KMS-11 (cell line): ENCODE measurements around the gene LTN1.
"Not testable (repeated sequence)": the region's sequence is repeated elsewhere in the genome, so short reads cannot be mapped to it uniquely, and the experiment has no call there.

Experiments
- H2AFZ ChIP-seq: fragments of 200-600 bp; sonication (generic); 2 replicates; pipeline ENCODE4 v1.6.1; 2016; ENCODE audit warnings: antibody characterized with exemption, mixed run types, low read depth
- H3K27ac ChIP-seq: fragments of 200-600 bp; sonication (generic); 2 replicates; pipeline ENCODE4 v1.6.1; 2016; ENCODE audit warnings: mild to moderate bottlenecking, mixed run types
- H3K27me3 ChIP-seq: fragments of 200-600 bp; sonication (generic); 2 replicates; pipeline ENCODE4 v1.6.1; 2017; ENCODE audit warnings: mild to moderate bottlenecking, low read depth, mixed run types, moderate library complexity; ENCODE audit not compliant: insufficient read depth
- H3K36me3 ChIP-seq: fragments of 200-600 bp; sonication (generic); 2 replicates; pipeline ENCODE4 v1.6.1; 2017; ENCODE audit warnings: mild to moderate bottlenecking, mixed run types; ENCODE audit not compliant: insufficient read depth
- H3K4me1 ChIP-seq: fragments of 200-600 bp; sonication (generic); 2 replicates; pipeline ENCODE4 v1.6.1; 2016; ENCODE audit warnings: mild to moderate bottlenecking, low read depth, mixed run types; ENCODE audit not compliant: poor library complexity, severe bottlenecking
- H3K4me2 ChIP-seq: fragments of 200-600 bp; sonication (generic); 2 replicates; pipeline ENCODE4 v1.7.0; 2016; ENCODE audit warnings: mild to moderate bottlenecking, mixed run types
- H3K4me3 ChIP-seq: fragments of 200-600 bp; sonication (generic); IDR thresholded peaks from 2 replicates; pipeline ENCODE4 v1.6.1; 2017; ENCODE audit warnings: low read depth, low read length, mixed read lengths; ENCODE audit not compliant: insufficient read depth
- H3K79me2 ChIP-seq: fragments of 200-600 bp; sonication (generic); 2 replicates; pipeline ENCODE4 v1.6.1; 2016; ENCODE audit warnings: low read depth, mixed run types; ENCODE audit not compliant: insufficient read depth
- H3K9ac ChIP-seq: fragments of 200-600 bp; sonication (generic); 2 replicates; pipeline ENCODE4 v1.6.1; 2016; ENCODE audit warnings: mild to moderate bottlenecking, mixed run types
- H4K20me1 ChIP-seq: fragments of 200-600 bp; sonication (generic); 2 replicates; pipeline ENCODE4 v1.6.1; 2016; ENCODE audit warnings: mild to moderate bottlenecking, mixed run types; ENCODE audit not compliant: insufficient read depth
- TF ChIP-seq, protein P1 (sequence below): fragments of 200-600 bp; sonication (generic); conservative IDR thresholded peaks from 2 replicates; pipeline ENCODE4 v1.6.1; 2017; ENCODE audit warnings: low read depth, mild to moderate bottlenecking, antibody characterized with exemption, low read length, moderate library complexity, mixed read lengths

Gene LTN1

DNA sequence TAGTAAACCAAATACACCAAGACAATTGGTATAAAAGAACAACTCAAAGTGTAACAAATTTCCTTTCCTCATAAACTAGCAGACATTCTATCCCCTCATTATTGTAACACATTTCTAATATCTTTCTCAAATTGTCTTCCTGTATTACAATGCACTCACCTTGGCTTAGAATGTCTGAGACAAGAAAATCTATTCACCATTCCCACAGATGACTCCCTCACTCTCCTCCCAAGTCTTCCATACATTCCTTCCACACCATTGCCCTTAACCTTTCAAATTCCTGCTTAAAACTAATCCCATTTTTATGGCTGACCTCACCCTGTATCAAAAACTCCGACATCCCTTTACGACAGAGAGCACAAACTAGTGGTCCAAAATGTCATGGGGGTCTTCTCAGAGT lies 56.0 kb downstream of the LTN1 start:
- Histone ChIP-seq H3K9ac (no peak overlapping the region), H3K79me2 (no peaks in the 10 kb centered on the region), H3K27ac (no peak overlapping the region), H3K4me2 (no peak overlapping the region), H3K4me1 (peaks cover 22% of the 10 kb centered on the region), H3K27me3 (no peaks in the 10 kb centered on the region), H2AFZ (no peak overlapping the region), H3K4me3 (no peak overlapping the region), H3K36me3 (no peaks in the 10 kb centered on the region), H4K20me1 (no peaks in the 10 kb centered on the region)
- TF ChIP-seq, protein P1, sequence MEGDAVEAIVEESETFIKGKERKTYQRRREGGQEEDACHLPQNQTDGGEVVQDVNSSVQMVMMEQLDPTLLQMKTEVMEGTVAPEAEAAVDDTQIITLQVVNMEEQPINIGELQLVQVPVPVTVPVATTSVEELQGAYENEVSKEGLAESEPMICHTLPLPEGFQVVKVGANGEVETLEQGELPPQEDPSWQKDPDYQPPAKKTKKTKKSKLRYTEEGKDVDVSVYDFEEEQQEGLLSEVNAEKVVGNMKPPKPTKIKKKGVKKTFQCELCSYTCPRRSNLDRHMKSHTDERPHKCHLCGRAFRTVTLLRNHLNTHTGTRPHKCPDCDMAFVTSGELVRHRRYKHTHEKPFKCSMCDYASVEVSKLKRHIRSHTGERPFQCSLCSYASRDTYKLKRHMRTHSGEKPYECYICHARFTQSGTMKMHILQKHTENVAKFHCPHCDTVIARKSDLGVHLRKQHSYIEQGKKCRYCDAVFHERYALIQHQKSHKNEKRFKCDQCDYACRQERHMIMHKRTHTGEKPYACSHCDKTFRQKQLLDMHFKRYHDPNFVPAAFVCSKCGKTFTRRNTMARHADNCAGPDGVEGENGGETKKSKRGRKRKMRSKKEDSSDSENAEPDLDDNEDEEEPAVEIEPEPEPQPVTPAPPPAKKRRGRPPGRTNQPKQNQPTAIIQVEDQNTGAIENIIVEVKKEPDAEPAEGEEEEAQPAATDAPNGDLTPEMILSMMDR: no peak

DNA sequence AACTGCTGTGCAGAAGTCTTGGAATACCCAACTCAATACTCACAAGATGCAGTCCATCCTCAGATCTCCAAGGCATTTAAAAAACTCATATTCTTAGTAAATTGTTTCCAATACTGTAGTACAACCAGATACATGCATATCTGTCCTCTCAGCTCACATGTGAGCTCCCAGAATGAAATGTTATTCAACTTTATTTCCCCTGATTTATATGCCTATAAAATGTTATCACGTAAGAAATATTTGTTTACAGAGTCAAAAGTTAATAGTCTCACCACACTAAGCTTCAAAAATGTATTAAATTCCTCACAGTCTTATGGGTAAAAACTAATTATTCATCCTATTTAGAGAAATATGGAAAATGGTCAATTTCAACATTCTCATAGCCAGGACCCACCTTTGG lies 56.6 kb downstream of the LTN1 start:
- H3K27ac ChIP-seq: no peak overlapping the region
- H3K4me3 ChIP-seq: no peak overlapping the region
- no peaks in the 10 kb centered on the region for H3K27me3 ChIP-seq
- no peaks in the 10 kb centered on the region for H3K36me3 ChIP-seq
- no peak overlapping the region for H2AFZ ChIP-seq
- TF ChIP-seq, protein P1: no peak
- no peak overlapping the region for H3K9ac ChIP-seq
- H4K20me1 ChIP-seq: no peaks in the 10 kb centered on the region
- H3K4me1 ChIP-seq: peaks cover 29% of the 10 kb centered on the region
- H3K79me2 ChIP-seq: no peaks in the 10 kb centered on the region
- H3K4me2 ChIP-seq: no peak overlapping the region

DNA sequence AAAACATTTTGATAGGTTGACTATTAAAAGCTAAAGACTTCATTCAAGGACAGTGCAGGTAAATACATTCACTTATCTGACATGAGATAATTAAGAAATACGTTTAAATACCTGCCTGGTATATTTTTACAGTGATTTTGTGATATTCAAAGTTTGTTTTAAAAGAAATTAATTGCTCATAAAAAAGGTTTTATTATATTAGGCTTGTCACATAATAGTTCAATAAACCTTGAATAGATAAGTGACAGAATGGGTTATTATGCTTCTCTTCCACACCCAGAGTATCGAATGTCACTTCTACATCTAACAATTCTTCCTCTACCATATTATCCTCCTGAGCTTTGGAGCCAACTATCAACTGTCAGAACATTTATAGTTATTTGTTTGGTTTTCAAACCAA lies 60.0 kb downstream of the LTN1 start:
- H3K79me2 ChIP-seq: no peaks in the 10 kb centered on the region
- no peaks in the 10 kb centered on the region for H3K27me3 ChIP-seq
- peak overlapping the region; percentile 38; the same call in 1 of the 2 replicates for H3K27ac ChIP-seq
- H4K20me1 ChIP-seq: no peaks in the 10 kb centered on the region
- no peak overlapping the region for H3K4me3 ChIP-seq
- H3K36me3 ChIP-seq: no peaks in the 10 kb centered on the region
- H3K9ac ChIP-seq: no peak overlapping the region; the same call in 1 of the 2 replicates
- H3K4me2 ChIP-seq: peak overlapping the region; percentile 41
- H3K4me1 ChIP-seq: peaks cover 33% of the 10 kb centered on the region
- TF ChIP-seq, protein P1: no peak
- H2AFZ ChIP-seq: no peak overlapping the region

DNA sequence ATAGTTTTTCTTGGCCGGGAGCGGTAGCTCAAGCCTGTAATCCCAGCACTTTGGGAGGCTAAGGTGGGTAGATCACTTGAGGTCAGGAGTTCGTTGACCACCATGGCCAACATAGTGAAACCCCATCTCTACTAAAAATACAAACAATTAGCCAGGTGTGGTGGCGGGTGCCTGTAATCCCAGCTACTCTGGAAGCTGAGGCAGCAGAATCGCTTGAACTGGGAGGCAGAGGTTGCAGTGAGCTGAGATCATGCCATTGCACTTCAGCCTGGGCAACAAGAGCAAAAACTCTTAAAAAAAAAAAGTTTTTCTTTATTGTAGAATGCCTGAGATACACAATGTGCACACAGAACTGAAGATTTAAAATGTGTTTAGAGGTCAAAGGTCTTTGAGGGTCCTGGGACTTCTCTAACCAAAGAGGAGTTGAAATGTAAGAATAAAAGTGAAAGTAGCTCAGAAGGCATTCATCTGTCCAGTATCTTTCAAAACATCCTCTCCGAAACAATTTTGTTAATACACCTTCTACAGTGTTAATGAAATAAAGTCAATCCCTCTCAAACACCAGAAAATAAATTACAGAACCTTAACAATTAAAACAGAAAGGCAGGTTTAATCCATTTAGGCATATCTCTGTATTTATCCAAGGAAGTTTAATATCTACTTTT lies 60.8 kb downstream of the LTN1 start:
- H3K36me3 ChIP-seq, H3K27me3 ChIP-seq, H4K20me1 ChIP-seq, H3K9ac ChIP-seq, H3K4me3 ChIP-seq, H2AFZ ChIP-seq, H3K79me2 ChIP-seq: not testable (repeated sequence)
- Histone ChIP-seq H3K4me2 (peak overlapping the region; percentile 41), H3K27ac (peak overlapping the region; percentile 38; the same call in 1 of the 2 replicates), H3K4me1 (peaks cover 33% of the 10 kb centered on the region)
